GM12878 (cell line): ENCODE results near the gene MROH2A.

ENCODE experiments used
- ATF3 ChIP-seq: IDR thresholded peaks from 2 replicates; pipeline ENCODE4 v1.6.1; 2011; ENCODE audit warnings: low read depth, mild to moderate bottlenecking, low read length, moderate library complexity, borderline replicate concordance; ENCODE audit errors: extremely low read depth
- CBX3 ChIP-seq: fragments of 200-600 bp; sonication (generic); IDR thresholded peaks from 2 replicates; pipeline ENCODE4 v1.6.1; 2016; ENCODE audit warnings: low read depth, borderline replicate concordance
- HDGF ChIP-seq: fragments of 450-650 bp; IDR thresholded peaks from 2 replicates; pipeline ENCODE4 v1.6.1; 2016; ENCODE audit warnings: antibody characterized with exemption
- HSF1 ChIP-seq: fragments of 150-350 bp; IDR thresholded peaks from 2 replicates; pipeline ENCODE4 v1.6.1; 2014; ENCODE audit warnings: mild to moderate bottlenecking, low read depth, low read length
- POLR2A ChIP-seq: IDR thresholded peaks from 2 replicates; pipeline ENCODE4 v1.6.1; 2011; ENCODE audit warnings: low read depth, mild to moderate bottlenecking, low read length
- RAD21 ChIP-seq: IDR thresholded peaks from 2 replicates; pipeline ENCODE4 v1.6.1; 2011; ENCODE audit warnings: mild to moderate bottlenecking, low read depth, low read length, moderate library complexity; ENCODE audit not compliant: insufficient read depth
- RCOR1 ChIP-seq: conservative IDR thresholded peaks from 2 replicates; pipeline ENCODE4 v1.6.1; 2012; ENCODE audit warnings: low read depth, low read length, improper control_type of control experiment
- SUZ12 ChIP-seq: fragments of 200-600 bp; sonication (generic); IDR thresholded peaks from one replicate; pipeline ENCODE4 v1.6.1; 2018; ENCODE audit warnings: antibody characterized with exemption, mild to moderate bottlenecking; ENCODE audit not compliant: unreplicated experiment
- ZBED1 ChIP-seq: IDR thresholded peaks from 2 replicates; pipeline ENCODE4 v1.6.1; 2016; ENCODE audit warnings: borderline replicate concordance
- TF ChIP-seq, protein P1 (sequence below): IDR thresholded peaks from 2 replicates; pipeline ENCODE4 v1.6.1; 2012; ENCODE audit warnings: low read length, inconsistent platforms
- TF ChIP-seq, protein P2 (sequence below), 3 experiments: IDR thresholded peaks in 2 of 3; conservative IDR thresholded peaks in 1 of 3; 2 replicates each; pipeline ENCODE4 v1.5.1; 2011; ENCODE audit warnings: low read depth in 3 of 3, low read length in 3 of 3, mild to moderate bottlenecking in 3 of 3, control low read depth in 2 of 3, moderate library complexity in 2 of 3, inconsistent platforms in 1 of 3, mixed read lengths in 1 of 3; ENCODE audit not compliant: control insufficient read depth in 2 of 3, insufficient read depth in 1 of 3; ENCODE audit errors: extremely low read depth in 1 of 3

DNA sequence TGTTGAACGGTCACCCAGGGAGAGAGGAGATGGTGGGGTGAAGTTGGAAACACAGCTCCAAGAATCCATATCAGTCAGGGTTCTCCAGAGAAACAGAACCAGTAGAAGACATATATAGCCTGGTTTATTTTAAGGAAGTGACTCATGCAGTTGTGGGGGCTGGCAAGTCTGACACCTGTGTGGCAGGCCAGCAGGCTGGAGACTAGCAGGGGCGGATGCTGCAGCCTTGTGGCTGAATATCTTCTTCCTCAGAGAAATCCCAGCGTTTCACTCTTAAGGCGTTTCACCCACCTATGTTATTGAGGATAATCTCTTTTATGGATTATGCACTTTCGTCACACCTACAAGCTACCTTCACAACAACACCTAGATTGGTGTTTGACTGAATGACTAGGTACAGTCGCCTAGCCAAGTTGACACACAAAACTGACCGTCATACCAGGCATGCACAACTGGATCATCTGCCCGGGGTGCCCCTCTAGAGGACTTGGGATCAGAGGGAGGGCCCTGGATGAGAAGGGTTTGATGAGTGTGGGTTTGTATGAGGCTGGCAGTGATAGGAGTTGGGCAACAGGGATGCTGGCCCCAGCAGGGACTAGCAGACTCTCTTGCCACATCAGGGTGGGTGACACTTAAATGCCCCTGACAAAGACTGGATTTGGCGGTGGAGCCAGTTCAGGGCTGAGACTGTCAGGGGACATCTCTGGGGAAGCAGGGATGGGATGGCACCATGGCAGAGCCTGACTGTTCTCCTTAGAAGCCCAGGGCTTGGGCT is 23.4 kb downstream of the MROH2A start:
- TF ChIP-seq RAD21 (no peak), POLR2A (no peak), ZBED1 (no peak), SUZ12 (no peak), HDGF (no peak), CBX3 (no peak), HSF1 (no peak), ATF3 (no peak), RCOR1 (no peak)
- TF ChIP-seq, protein P1, sequence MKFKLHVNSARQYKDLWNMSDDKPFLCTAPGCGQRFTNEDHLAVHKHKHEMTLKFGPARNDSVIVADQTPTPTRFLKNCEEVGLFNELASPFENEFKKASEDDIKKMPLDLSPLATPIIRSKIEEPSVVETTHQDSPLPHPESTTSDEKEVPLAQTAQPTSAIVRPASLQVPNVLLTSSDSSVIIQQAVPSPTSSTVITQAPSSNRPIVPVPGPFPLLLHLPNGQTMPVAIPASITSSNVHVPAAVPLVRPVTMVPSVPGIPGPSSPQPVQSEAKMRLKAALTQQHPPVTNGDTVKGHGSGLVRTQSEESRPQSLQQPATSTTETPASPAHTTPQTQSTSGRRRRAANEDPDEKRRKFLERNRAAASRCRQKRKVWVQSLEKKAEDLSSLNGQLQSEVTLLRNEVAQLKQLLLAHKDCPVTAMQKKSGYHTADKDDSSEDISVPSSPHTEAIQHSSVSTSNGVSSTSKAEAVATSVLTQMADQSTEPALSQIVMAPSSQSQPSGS: no peak
- TF ChIP-seq, protein P2, sequence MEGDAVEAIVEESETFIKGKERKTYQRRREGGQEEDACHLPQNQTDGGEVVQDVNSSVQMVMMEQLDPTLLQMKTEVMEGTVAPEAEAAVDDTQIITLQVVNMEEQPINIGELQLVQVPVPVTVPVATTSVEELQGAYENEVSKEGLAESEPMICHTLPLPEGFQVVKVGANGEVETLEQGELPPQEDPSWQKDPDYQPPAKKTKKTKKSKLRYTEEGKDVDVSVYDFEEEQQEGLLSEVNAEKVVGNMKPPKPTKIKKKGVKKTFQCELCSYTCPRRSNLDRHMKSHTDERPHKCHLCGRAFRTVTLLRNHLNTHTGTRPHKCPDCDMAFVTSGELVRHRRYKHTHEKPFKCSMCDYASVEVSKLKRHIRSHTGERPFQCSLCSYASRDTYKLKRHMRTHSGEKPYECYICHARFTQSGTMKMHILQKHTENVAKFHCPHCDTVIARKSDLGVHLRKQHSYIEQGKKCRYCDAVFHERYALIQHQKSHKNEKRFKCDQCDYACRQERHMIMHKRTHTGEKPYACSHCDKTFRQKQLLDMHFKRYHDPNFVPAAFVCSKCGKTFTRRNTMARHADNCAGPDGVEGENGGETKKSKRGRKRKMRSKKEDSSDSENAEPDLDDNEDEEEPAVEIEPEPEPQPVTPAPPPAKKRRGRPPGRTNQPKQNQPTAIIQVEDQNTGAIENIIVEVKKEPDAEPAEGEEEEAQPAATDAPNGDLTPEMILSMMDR (IDR thresholded peaks at IDR 0.05 in 2 of 3, conservative IDR thresholded peaks at IDR 0.05 in 1 of 3; ENCODE audit: control insufficient read depth in 2 of 3, extremely low read depth in 1 of 3, insufficient read depth in 1 of 3, low read depth in 3 of 3, low read length in 3 of 3): no peak
